Left colon (tissue), 2 donors: ENCODE results near the gene CLDN22. TPM values are rescaled to one million over a fixed set of nuclear protein-coding genes. Genes with fewer than 3 reads are reported as not detected.

Source experiments
- ATAC-seq: fragments of 200-7000 bp; cut with Tn5 transposase; one replicate; pipeline ENCODE4 v1.9.1; 2020; ENCODE audit warnings: mild to moderate bottlenecking, moderate library complexity
- DNase-seq, 2 donors: peaks; one replicate each; pipeline ENCODE4 v3.0.0-alpha.2; 2020
- intact Hi-C, 2 donors: fragments of 100-400 bp; cut with DNase I in 1 of 2; cut with micrococcal nuclease in 1 of 2; formaldehyde crosslinking; loops; one replicate each; pipeline versions ENCODE4 v1.11.2 to v1.14.0; 2022; cut with DNase I, micrococcal nuclease
- total RNA-seq, 2 donors: library from RNA; stranded (reverse); fragmentation: NEBNext Ultra II Directional; extraction: Animal tissue kit (Norgen Biotek cat#: 25700); gene quantifications; one replicate each; pipeline ENCODE4 v1.2.1, GENCODE V29; 2021
- donor health status: DM: no; HTN: no; CAD: no.
- donor health status: DM: yes; HTN: yes; CAD: no.

Gene CLDN22
- total RNA-seq, 2 donors from 2014 or later: not detected

- DNase-seq (no peak), ATAC-seq (no peak)
- intact Hi-C loops: no loop called here
Observed at GRCh38 chr4:183348706-183349659, 28.9 kb upstream of the CLDN22 start.

GRCh38 chr4:183348136-183348535 is 28.1 kb upstream of the CLDN22 start:
- intact Hi-C loops: no loop called here
- ATAC-seq (no peak), DNase-seq (no peak)

- intact Hi-C loops: no loop called here
- ATAC-seq (no peak), DNase-seq (no peak)
Observed at GRCh38 chr4:183347566-183347965, 27.5 kb upstream of the CLDN22 start.

GRCh38 chr4:183347146-183347545 is 27.1 kb upstream of the CLDN22 start:
- DNase-seq (no peak), ATAC-seq (no peak)
- intact Hi-C loops: no loop called here

GRCh38 chr4:183345261-183345660 is 25.2 kb upstream of the CLDN22 start:
- no peak for ATAC-seq
- intact Hi-C loops: no loop called here
- no peak for DNase-seq

GRCh38 chr4:183344523-183345255 is 24.6 kb upstream of the CLDN22 start:
- ATAC-seq: no peak
- intact Hi-C loops: no loop called here
- no peak for DNase-seq

GRCh38 chr4:183343730-183344129 is 23.7 kb upstream of the CLDN22 start:
- intact Hi-C loops: no loop called here
- ATAC-seq (no peak), DNase-seq (no peak)

GRCh38 chr4:183342541-183343533 is 22.8 kb upstream of the CLDN22 start:
- peak; percentile 50 for ATAC-seq
- intact Hi-C loops: no loop called here
- peak in 1 of 2 donors; percentile 15 for DNase-seq

GRCh38 chr4:183337833-183338232 is 17.8 kb upstream of the CLDN22 start:
- ATAC-seq (no peak), DNase-seq (no peak)
- intact Hi-C loops: no loop called here

- ATAC-seq: no peak
- intact Hi-C loops: no loop called here
- DNase-seq: no peak
Observed at GRCh38 chr4:183337349-183337748, 17.3 kb upstream of the CLDN22 start.

GRCh38 chr4:183335369-183335940 is 15.4 kb upstream of the CLDN22 start:
- intact Hi-C loops: no loop called here
- no peak for ATAC-seq
- no peak for DNase-seq

- intact Hi-C loops: no loop called here
- ATAC-seq (peak; percentile 41), DNase-seq (no peak)
Observed at GRCh38 chr4:183333983-183334382, 13.9 kb upstream of the CLDN22 start.

- intact Hi-C loops: no loop called here
- no peak for DNase-seq
- ATAC-seq: no peak
Observed at GRCh38 chr4:183333202-183333601, 13.1 kb upstream of the CLDN22 start.

- intact Hi-C loops: no loop called here
- no peak for ATAC-seq
- no peak for DNase-seq
Observed at GRCh38 chr4:183332447-183332846, 12.4 kb upstream of the CLDN22 start.

- intact Hi-C loops: no loop called here
- ATAC-seq (no peak), DNase-seq (no peak)
Observed at GRCh38 chr4:183330841-183331240, 10.8 kb upstream of the CLDN22 start.

GRCh38 chr4:183329954-183330742 is 10.1 kb upstream of the CLDN22 start:
- DNase-seq (no peak), ATAC-seq (no peak)
- intact Hi-C loops: no loop called here

GRCh38 chr4:183329244-183329643 is 9.2 kb upstream of the CLDN22 start:
- intact Hi-C loops: no loop called here
- DNase-seq (no peak), ATAC-seq (no peak)

- no peak for ATAC-seq
- intact Hi-C loops: no loop called here
- no peak for DNase-seq
Observed at GRCh38 chr4:183328832-183329231, 8.8 kb upstream of the CLDN22 start.
